KOPT-K1 (cell line): Measurements from ENCODE around the gene RPL41.
A peak's percentile ranks its signal among the peaks of the same experiment; 100 is the strongest.

ENCODE experiments used
- H3K27ac ChIP-seq: fragments of 200-600 bp; sonication (generic); 2 replicates; pipeline ENCODE4 v1.5.1; 2016; ENCODE audit warnings: antibody characterized with exemption, mild to moderate bottlenecking, low read depth, low read length; ENCODE audit not compliant: poor library complexity, severe bottlenecking
- H3K36me3 ChIP-seq: fragments of 200-600 bp; sonication (generic); 2 replicates; pipeline ENCODE4 v1.5.1; 2017; ENCODE audit warnings: antibody characterized with exemption, mild to moderate bottlenecking, low read length, moderate library complexity; ENCODE audit not compliant: insufficient read depth
- H3K9me3 ChIP-seq: fragments of 200-600 bp; sonication (generic); 2 replicates; pipeline ENCODE4 v1.5.1; 2017; ENCODE audit warnings: antibody characterized with exemption, low read length, mild to moderate bottlenecking; ENCODE audit not compliant: insufficient read depth, poor library complexity, severe bottlenecking

Gene RPL41

DNA sequence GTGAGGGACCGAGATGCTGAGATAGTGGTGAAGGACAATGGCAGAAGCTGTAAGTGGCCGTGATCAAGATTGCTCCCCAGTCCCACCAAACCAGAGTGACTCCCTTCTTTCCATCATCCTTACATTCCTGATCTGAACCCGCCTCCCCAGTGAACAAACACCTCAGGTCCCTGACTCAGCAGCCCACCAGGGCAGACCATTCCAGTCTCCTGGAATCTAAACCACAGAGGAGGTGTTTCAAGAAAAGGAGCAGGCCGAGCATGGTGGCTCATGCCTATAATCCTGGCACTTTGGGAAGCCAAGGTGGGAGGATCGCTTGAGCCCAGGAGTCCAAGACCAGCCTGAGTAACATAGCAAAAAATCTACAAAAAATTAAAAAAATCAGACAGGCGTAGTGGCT is 29.8 kb upstream of the RPL41 start:
- Histone ChIP-seq H3K36me3 (no peaks in the 10 kb centered on the region), H3K9me3 (no peaks in the 10 kb centered on the region), H3K27ac (no peak overlapping the region)

DNA sequence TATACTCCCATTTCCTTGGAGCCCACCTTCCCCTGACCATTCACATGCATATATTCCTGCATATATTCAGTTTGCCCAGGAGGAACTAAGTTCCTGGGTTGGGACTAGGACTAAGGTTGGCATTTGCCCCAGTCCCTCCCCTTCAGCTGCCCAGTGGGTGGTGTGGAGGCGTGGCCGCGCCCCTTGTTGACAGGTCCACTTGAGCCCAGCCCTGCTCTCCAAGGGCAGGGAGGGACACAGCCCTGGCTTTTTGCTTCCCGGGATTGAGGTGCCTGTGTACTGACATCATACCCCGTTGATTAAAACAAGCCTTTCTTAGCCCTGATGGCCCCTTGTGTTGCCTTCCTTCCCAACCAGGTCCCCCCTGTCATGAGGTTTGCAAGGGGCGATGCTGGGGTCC is 29.2 kb upstream of the RPL41 start:
- no peaks in the 10 kb centered on the region for H3K36me3 ChIP-seq
- no peak overlapping the region for H3K27ac ChIP-seq
- no peaks in the 10 kb centered on the region for H3K9me3 ChIP-seq

DNA sequence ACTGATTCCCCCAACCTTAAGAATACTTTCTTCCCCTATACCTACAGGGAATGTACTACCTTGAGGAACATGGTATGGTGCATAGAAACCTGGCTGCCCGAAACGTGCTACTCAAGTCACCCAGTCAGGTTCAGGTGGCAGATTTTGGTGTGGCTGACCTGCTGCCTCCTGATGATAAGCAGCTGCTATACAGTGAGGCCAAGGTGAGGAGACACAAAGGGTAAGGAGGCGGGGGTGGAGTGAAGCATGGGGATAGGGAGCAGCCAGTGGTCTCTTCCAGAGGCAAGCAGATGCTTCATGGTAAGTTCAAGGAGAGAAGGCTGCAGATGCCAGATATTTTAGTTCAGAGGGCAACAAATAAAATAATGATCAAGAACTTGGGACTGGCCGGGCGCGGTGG is 18.7 kb upstream of the RPL41 start:
- Histone ChIP-seq H3K9me3 (no peaks in the 10 kb centered on the region), H3K27ac (no peak overlapping the region), H3K36me3 (no peaks in the 10 kb centered on the region)

DNA sequence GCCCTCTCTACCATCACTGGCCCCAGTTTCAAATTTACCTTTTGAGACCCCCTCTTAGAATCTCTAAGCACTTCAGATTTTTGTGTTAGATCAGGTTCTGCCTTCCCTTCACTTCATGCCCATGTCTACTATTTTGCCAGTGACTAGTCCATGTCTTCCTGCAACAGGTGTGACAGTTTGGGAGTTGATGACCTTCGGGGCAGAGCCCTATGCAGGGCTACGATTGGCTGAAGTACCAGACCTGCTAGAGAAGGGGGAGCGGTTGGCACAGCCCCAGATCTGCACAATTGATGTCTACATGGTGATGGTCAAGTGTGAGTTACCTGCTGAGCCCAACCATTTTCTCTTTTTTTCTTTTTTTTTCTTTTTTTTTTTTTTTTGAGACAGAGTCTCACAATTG is 17.8 kb upstream of the RPL41 start:
- no peaks in the 10 kb centered on the region for H3K36me3 ChIP-seq

DNA sequence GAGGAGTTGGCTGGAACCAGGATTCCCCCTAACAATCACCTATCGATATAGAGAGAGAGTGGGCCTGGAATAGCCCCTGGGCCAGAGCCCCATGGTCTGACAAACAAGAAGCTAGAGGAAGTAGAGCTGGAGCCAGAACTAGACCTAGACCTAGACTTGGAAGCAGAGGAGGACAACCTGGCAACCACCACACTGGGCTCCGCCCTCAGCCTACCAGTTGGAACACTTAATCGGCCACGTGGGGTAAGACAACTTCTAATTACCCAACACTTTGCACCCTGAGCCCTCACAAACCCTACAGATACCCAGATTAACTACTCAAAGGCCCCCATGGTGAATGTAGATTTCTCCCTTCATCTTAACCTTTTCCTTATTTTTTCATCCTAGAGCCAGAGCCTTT is 16.6 kb upstream of the RPL41 start:
- H3K9me3 ChIP-seq, result no peaks in the 10 kb centered on the region
- H3K27ac ChIP-seq, result no peak overlapping the region
- no peaks in the 10 kb centered on the region for H3K36me3 ChIP-seq

More for the DNA sequence above, 17.8 kb upstream of the RPL41 start:
- no peaks in the 10 kb centered on the region for H3K9me3 ChIP-seq
- H3K27ac ChIP-seq, result no peak overlapping the region

DNA sequence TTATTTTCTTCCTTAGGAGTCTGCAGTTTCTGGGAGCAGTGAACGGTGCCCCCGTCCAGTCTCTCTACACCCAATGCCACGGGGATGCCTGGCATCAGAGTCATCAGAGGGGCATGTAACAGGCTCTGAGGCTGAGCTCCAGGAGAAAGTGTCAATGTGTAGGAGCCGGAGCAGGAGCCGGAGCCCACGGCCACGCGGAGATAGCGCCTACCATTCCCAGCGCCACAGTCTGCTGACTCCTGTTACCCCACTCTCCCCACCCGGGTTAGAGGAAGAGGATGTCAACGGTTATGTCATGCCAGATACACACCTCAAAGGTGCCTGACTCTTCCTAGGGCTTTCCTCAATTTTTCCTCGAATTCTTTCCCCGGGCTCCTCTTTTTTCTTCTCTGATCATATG is 15.4 kb upstream of the RPL41 start:
- peaks cover 7% of the 10 kb centered on the region for H3K36me3 ChIP-seq
- no peak overlapping the region for H3K27ac ChIP-seq
- H3K9me3 ChIP-seq, result no peaks in the 10 kb centered on the region

DNA sequence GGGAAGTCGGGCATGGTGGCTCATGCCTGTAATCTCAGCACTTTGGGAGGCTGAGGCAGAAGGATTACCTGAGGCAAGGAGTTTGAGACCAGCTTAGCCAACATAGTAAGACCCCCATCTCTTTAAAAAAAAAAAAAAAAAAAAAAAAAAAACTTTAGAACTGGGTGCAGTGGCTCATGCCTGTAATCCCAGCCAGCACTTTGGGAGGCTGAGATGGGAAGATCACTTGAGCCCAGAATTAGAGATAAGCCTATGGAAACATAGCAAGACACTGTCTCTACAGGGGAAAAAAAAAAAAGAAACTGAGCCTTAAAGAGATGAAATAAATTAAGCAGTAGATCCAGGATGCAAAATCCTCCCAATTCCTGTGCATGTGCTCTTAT is 13.8 kb upstream of the RPL41 start:
- Histone ChIP-seq H3K36me3 (peaks cover 23% of the 10 kb centered on the region), H3K9me3 (no peaks in the 10 kb centered on the region), H3K27ac (peak overlapping the region; percentile 97)

DNA sequence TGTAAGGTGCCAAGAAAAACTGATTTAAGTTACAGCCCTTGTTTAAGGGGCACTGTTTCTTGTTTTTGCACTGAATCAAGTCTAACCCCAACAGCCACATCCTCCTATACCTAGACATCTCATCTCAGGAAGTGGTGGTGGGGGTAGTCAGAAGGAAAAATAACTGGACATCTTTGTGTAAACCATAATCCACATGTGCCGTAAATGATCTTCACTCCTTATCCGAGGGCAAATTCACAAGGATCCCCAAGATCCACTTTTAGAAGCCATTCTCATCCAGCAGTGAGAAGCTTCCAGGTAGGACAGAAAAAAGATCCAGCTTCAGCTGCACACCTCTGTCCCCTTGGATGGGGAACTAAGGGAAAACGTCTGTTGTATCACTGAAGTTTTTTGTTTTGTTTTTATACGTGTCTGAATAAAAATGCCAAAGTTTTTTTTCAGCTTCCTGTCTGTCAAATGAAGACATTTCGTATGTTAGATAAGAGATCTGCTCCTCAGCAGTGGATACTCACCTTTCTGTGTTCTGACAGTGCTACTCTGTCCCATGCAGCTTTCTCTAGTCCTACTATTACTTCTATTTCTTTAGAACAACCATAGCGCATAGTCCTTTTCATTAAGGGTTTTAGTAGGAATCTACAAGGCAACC is 13.2 kb upstream of the RPL41 start:
- Histone ChIP-seq H3K27ac (peak overlapping the region; percentile 97), H3K36me3 (peaks cover 28% of the 10 kb centered on the region), H3K9me3 (no peaks in the 10 kb centered on the region)

DNA sequence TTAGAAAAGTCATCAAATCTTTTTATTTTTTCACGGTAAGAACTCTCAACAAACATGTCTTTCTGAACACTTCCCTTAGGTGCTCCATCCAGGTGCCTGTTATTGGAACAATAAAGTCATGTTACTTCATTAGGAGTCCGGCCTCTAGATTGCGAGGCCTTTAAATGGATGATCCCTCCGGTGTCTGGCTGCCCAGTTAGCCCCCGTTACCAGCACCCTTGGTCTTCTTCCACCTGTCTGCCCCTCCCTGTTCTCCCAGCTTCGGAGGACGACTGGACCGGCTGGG is 12.7 kb upstream of the RPL41 start:
- Histone ChIP-seq H3K36me3 (peaks cover 34% of the 10 kb centered on the region), H3K27ac (peak overlapping the region; percentile 97)

DNA sequence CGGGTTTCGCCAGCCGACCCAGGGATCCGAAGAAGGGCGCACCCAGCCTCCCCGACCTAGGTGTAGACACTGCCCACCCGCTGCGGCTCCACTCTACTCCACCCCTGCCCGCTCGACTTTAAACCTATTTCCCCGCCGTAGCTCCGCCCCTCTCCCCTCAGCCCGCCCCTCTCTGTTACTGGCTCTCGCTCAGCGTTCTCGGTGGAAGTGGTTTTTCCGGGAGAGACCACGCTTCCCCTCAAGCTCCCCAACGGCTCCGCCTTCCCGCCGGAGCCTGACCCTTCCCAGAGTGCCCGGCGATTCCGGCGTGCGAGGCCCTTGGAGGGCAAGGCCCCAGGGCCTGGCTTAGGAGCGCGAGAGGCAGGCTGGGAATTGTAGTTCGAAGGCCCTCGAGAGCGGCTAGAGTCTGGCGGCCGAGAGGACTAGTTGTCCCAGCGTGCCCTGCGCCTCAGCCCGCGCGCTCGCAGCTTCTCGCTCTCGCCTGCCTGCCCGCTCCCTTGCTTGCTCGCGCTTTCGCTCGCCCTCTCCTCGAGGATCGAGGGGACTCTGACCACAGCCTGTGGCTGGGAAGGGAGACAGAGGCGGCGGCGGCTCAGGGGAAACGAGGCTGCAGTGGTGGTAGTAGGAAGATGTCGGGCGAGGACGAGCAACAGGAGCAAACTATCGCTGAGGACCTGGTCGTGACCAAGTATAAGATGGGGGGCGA is 12.2 kb upstream of the RPL41 start, which contains the start of gene PA2G4:
TSS of gene PA2G4 (plus strand) at position 451 of the 706 bp plus-strand sequence. CDS start at position 630, 179 bp downstream.
- H3K9me3 ChIP-seq, result no peaks in the 10 kb centered on the region
- H3K27ac ChIP-seq, result peak within 1 kb of the TSS; percentile 97
- H3K36me3 ChIP-seq, result peaks cover 39% of the 10 kb centered on the region

More for the DNA sequence above, 12.7 kb upstream of the RPL41 start:
- H3K9me3 ChIP-seq, result no peaks in the 10 kb centered on the region

DNA sequence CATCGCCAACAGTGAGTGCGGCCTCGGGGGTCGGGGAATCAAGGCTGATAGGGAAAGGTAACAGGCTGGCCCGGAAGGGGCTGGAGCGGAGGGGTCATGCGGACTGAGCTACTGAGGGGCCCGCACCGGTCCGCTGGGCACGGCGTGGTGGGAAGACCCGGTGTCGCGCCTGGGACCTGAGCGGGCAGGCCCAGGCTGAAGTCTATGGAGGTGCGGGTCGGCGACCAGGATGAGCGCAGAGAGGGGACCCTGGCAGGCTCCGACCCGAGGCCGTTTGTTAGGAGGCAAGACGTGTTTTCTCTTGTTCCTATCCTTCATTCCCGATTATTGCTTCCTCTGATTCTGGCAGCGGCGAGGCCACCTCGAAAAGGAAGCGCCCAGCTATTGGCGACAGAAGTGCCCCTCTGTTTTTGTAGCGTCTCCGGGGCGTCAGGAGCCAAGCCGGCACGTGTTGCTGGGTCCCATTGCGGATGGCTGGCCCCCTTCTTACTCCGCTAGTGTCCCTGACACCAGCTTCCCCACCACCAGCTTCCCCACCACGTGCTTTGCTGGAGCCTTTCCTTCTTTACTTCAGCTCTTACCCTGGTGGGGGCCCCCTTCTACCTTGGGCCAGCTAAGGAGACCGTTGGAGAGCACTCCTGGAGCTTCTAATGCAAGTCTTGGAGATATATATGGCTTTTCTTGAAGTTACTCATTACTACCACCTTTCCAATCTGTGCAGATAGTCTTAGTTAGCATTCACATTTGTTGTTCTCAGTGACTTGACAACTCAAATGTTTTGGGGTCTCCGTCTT is 11.4 kb upstream of the RPL41 start:
- Histone ChIP-seq H3K9me3 (no peaks in the 10 kb centered on the region), H3K36me3 (peaks cover 47% of the 10 kb centered on the region), H3K27ac (peak overlapping the region; percentile 97)

DNA sequence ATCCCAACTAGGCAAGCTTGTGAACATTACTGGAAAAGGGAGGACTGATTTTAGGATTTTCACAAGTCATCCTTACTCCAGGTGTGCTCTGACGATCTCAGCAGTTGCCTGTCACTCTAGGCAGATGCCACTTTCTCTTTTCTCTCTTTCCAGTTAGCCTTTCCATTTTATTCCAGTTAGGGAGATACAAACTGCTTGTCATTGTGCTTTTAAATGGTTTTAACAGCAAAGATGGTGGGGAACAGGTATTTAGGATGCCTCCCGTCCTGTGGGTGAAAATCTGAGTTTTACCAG is 10.9 kb upstream of the RPL41 start:
- H3K36me3 ChIP-seq, result peaks cover 52% of the 10 kb centered on the region
- H3K27ac ChIP-seq, result peak overlapping the region; percentile 97
- no peaks in the 10 kb centered on the region for H3K9me3 ChIP-seq

DNA sequence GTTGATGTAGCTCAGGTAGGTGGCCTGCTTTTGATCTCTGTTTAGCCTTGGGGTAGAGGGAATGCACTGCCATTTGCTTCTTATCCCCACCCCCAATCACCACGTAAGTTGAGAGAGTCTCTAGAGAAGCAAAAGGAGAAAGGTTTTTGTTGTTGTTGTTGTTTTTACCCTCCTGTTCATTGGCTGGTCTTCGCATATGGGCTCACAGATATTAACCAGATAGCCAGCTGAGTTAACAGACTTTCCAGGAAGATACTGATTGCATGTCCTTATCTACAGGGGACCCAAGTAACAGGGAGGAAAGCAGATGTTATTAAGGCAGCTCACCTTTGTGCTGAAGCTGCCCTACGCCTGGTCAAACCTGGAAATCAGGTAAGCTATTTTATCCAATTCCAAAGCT is 9.2 kb upstream of the RPL41 start:
- H3K9me3 ChIP-seq, result no peaks in the 10 kb centered on the region
- H3K36me3 ChIP-seq, result peaks cover 69% of the 10 kb centered on the region
- peak overlapping the region; percentile 7 for H3K27ac ChIP-seq

DNA sequence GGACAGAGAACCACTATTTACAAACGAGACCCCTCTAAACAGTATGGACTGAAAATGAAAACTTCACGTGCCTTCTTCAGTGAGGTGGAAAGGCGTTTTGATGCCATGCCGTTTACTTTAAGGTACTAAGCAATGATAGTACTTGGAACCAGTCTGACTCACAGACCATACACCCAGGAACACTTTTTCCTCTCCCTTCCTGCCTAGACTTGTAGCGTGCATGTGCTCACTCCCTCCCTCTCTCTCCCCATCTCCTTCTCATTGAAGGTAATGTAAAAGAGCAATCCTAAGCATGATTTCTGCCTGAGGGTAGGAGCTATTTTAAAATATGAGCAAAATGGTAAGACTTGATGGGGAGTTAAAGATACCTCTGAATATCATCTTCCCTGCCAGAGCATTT is 5.9 kb upstream of the RPL41 start:
- Histone ChIP-seq H3K9me3 (peaks cover 6% of the 10 kb centered on the region), H3K36me3 (peaks cover 90% of the 10 kb centered on the region), H3K27ac (no peak overlapping the region)

DNA sequence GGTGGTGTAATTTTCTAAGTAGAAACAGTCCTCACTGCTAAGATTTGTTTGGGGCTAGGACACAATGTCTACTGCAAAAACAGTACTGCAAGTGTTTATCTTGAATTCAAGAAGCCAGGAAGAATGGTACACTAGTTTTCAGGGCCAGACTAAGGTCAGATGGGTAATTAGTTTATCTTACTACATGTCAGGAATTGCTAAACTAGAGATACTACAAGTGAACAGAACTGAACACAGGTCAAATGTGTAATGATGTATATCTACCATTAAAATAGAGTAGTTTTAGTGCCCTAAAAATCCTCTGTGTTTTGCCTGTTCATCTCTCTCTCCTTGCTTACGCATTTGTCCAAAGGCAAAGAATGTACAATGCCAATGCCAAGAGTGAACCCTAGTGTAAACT is 2.3 kb upstream of the RPL41 start:
- Histone ChIP-seq H3K36me3 (peaks cover 55% of the 10 kb centered on the region), H3K27ac (no peak overlapping the region), H3K9me3 (peaks cover 6% of the 10 kb centered on the region)

DNA sequence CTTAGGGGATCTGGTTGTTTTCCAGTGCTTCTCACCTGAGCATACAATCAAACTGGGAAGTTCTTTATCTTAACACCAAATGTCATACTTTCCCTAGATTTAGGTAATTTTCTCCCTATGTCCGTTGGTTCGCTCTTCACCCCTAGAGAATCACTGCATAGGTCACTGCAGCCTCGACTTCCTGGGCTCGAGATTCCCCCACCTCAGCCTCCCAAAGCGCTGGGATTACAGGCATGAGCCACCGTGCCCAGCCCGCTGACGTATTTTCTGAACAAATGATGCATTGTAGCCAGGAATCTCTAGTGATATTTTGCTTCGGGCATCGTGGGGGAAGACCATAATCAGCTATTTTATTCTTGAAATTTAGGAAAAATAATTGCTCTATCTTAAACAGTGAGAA is 1.1 kb upstream of the RPL41 start:
- H3K27ac ChIP-seq, result peak overlapping the region; percentile 84
- H3K36me3 ChIP-seq, result peaks cover 51% of the 10 kb centered on the region

More for the DNA sequence above, 1.1 kb upstream of the RPL41 start:
- peaks cover 6% of the 10 kb centered on the region for H3K9me3 ChIP-seq
